ENCODE measurements around the gene BRCA1.

The BRCA1 gene

DNA sequence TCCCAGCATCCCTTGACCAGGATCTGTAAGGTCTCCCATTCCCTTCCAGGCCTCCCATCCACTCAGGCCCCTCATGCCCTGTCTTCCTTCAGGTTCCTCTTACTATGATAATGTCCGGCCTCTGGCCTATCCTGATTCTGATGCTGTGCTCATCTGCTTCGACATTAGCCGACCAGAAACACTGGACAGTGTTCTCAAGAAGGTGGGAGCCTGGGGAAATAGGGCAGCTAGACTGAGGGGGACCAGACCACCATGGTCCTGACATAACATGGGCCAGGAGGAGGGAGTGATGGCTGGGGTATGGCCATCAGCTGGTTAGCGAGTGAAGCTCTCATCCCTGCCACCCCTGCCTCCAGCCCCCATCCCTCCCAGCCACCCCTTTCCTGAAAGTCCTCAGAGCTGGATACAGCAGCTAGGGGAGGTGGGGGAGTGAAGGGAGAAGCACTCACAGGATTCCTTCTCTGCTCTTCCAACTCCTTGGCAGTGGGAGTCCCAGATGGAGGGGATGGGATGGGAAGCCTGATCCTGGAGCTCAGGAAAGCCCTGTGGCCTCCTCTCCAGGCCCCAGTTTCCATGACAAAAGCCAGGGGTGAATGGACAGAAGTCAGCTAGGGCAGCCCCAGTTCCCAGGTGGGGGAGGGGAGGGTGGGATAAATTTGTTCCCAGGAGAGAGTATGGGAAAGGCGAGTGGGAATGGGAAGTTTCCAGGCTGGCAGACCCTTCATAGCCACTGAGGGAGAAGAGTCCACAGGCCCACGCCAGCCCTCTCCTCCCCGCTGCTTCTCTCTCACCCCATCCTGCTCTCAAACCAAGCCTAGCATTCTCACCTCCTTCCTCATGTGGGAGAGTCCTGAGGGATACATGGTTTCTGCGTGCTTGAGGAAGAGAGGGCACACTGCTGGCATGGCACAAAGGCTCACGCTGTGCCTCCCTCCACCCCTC, 97.8 kb downstream of the BRCA1 start:
- DNase-seq (ENCODE audit: insufficient read length, low spot score), result no peak
- FAIRE-seq, result no peak

DNA sequence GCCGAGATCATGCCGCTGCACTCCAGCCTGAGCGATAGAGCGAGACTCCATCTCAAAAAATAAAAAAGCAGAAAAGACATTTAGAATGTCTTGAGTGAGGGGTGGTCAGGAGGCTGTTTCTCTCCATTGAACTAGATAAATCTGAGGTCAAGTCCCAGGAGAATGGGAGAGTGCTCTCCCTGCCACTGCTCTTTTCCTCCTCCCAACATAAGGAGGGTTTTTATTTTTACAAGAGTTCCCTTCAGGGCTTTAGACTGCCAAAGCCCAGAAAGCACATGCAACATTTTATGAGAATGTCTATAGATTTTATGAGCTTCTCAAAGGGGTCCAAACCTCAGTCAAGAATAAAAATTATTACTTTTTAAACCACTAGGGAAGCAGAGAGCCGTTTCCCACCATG, 98.6 kb downstream of the BRCA1 start:
- DNase-seq (ENCODE audit: insufficient read length, low spot score) (no peak), FAIRE-seq (no peak)

DNA sequence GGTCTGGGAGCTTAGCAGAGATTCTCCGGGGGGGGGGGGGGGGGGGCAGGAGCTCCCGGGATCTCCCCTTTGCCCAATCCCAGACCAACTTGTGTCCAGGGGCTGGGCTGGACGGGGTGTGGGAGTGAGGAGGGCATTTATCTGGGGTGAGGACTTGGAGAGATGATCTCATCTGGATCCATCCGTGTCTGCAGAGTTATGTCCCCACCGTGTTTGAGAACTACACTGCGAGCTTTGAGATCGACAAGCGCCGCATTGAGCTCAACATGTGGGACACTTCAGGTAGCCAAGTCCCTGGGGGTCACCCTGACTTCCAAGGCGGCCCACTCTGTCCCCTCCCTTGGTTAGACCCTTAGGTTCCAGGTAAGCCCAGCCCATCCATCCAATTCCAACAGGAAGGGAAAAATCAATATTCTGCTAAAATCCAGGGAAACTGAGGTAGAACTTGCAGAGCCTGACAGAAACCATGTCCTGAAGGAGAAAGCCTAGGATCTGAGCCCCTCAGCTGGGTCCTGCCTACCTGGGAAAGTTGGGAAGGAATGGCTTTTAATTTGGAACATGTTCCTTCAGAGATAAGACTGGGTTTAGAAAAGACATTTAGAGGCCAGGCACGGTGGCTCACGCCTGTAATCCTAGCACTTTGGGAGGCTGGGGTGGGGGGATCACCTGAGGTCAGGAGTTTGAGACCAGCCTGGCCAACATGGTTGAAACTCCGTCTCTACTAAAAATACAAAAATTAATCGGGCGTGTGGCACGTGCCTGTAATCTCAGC, 99.2 kb downstream of the BRCA1 start:
- FAIRE-seq, result no peak
- DNase-seq (ENCODE audit: insufficient read length, low spot score), result no peak

DNA sequence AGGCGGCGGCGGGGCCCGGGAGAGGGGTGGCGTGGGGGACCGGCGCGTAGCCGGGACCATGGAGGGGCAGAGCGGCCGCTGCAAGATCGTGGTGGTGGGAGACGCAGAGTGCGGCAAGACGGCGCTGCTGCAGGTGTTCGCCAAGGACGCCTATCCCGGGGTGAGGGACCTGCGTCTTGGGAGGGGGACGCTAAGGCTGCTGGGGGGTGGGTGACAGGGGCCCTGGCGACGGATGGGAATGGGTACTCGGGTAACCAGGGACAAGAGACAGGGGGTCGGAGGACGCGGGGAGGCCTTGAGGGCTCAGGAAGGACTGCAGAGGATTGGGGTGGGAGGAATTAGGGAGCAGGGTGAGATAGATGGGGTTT, 99.9 kb downstream of the BRCA1 start:
- FAIRE-seq (no peak), DNase-seq (ENCODE audit: insufficient read length, low spot score) (no peak)

GRCh38 chr17:43024407-43025289, 100.5 kb downstream of the BRCA1 start, which contains the start of gene RND2:
TSS of gene RND2 (plus strand) at chr17:43025231. CDS start at chr17:43025348, 117 bp downstream.
- FAIRE-seq, result peak; percentile 91

GRCh38 chr17:43021741-43022512, 103.2 kb downstream of the BRCA1 start, which contains the start of gene VAT1:
TSS of gene VAT1 (minus strand) at chr17:43022385. CDS start at chr17:43022322, 63 bp downstream.
- DNase-seq (ENCODE audit: insufficient read length, low spot score) (peak; percentile 81), FAIRE-seq (peak; percentile 84)

More at GRCh38 chr17:43024407-43025289, 100.5 kb downstream of the BRCA1 start, which contains the start of gene RND2:
- peak; percentile 98 for DNase-seq (ENCODE audit: insufficient read length, low spot score)

GRCh38 chr17:43020789-43021740, 104.1 kb downstream of the BRCA1 start:
- FAIRE-seq (no peak), DNase-seq (ENCODE audit: insufficient read length, low spot score) (no peak)

GRCh38 chr17:43020030-43020621, 105.0 kb downstream of the BRCA1 start:
- no peak for DNase-seq (ENCODE audit: insufficient read length, low spot score)
- FAIRE-seq, result no peak

- DNase-seq (ENCODE audit: insufficient read length, low spot score) (no peak), FAIRE-seq (no peak)
Observed at GRCh38 chr17:43019418-43019817, 105.7 kb downstream of the BRCA1 start.

GRCh38 chr17:43018932-43019331, 106.2 kb downstream of the BRCA1 start:
- FAIRE-seq (no peak), DNase-seq (ENCODE audit: insufficient read length, low spot score) (no peak)

DNA sequence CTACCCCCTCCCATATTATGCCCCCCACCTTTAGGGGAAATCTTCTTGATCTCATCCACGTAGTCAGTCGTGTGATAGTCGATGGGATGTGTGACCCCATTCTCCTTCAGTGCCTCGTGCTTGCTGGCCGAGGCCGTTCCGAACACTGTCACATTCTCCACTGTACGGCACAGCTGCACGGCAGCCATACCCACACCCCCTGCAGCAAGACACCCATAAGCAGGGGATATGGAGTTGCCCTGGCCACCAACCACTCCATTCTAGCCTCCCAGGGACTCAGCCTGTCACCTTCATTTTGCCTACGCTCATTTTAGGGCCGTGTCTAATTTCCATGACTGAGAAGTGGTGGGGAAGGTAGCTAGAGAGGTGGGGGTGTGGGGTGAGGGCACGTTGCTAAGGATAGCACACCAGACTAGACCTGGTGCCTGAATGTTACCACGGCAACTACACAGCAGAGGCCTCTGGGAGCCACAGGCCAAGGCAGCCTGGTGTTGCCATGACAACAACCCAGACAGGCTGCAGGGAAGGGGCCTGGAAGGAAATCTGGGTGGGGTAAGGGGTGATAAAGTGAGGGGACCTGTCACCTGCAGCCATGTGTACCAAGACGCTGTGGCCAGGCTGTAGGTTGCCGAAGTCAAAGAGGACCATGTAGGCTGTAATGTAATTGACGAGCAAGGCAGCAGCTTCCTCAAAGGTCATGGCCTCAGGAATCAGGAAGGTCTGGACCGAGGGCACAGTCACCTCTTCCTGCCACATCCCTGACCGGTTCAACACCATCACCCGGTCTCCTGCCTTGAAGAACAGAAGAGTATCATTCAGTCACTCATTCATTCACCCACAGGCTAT, 106.9 kb downstream of the BRCA1 start:
- DNase-seq (ENCODE audit: insufficient read length, low spot score), result no peak
- no peak for FAIRE-seq

GRCh38 chr17:43016216-43016615, 108.9 kb downstream of the BRCA1 start:
- FAIRE-seq, result no peak
- no peak for DNase-seq (ENCODE audit: insufficient read length, low spot score)

DNA sequence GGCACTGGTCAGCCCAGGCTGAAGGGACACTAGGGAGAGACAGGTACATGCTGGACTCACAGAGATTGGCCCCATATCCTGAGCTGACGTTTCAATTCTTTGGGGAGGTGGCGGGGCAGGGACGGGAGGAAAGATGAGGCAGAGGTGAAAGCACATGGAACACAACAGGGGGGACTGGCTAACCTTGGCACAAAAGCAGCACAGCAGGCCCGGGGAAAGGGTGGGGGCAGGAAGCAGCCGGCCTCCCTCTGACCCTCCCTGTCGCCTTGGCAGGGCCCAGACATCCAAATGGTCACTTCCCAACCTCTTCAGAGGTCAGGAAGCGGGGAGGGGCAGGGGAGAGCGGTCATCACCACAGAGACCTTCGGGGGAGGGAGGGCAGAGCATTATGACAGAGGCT, 109.6 kb downstream of the BRCA1 start:
- DNase-seq (ENCODE audit: insufficient read length, low spot score) (no peak), FAIRE-seq (no peak)

GRCh38 chr17:43014649-43015542, 110.3 kb downstream of the BRCA1 start:
- no peak for FAIRE-seq

DNA sequence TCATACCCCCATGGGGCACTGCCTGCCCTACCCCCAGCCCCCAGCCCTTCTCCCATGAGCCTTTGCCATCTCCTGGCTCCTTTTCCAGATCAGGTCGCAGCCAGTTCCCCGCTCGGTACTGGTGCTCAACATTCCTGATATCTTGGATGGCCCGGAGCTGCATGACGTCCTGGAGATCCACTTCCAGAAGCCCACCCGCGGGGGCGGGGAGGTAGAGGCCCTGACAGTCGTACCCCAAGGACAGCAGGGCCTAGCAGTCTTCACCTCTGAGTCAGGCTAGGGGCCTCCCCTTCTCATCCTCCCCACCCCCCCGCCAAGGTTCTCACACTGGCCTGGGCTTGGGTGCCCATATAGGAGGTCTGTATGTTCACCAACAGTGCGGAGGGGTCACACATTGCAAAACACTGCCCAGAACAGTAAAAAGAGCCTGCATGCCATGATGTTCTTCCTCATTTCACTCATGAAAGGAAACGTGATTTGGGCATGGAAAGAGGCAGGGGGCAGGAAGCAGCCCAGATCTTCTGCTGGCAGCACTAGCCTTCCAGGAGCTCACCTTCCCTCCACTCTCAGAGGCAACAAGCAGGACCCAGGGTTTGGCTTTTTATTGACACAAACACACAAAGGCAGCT, 111.0 kb downstream of the BRCA1 start:
- no peak for FAIRE-seq

More at GRCh38 chr17:43014649-43015542, 110.3 kb downstream of the BRCA1 start:
- DNase-seq (ENCODE audit: insufficient read length, low spot score), result no peak

GRCh38 chr17:43013296-43013695, 111.9 kb downstream of the BRCA1 start:
- DNase-seq (ENCODE audit: insufficient read length, low spot score), result no peak
- FAIRE-seq, result no peak

More for the DNA sequence above, 111.0 kb downstream of the BRCA1 start:
- no peak for DNase-seq (ENCODE audit: insufficient read length, low spot score)
